OCI-LY7 (cell line): ENCODE results near the gene TMEM53. TPM values are rescaled to one million over a fixed set of nuclear protein-coding genes. Genes with fewer than 3 reads are reported as not detected.

Source experiments
- BruUV-seq: library from RNA; stranded (reverse); fragments of 400-500 nt; replicated peaks from 2 replicates; lab custom pipeline; 2021; lab: Mats Ljungman, UMichigan
- CTCF ChIA-PET: fragments of 300-600 bp; sonication (Branson Sonifier 250); formaldehyde crosslinking; loops from one replicate; lab custom pipeline; 2022; ENCODE audit warnings: antibody characterized with exemption; ENCODE audit not compliant: unreplicated experiment; lab: Charles Lee
- POLR2A ChIA-PET: fragments of 300-600 bp; sonication (Branson Sonifier 250); formaldehyde crosslinking; loops from one replicate; lab custom pipeline; 2022; ENCODE audit warnings: antibody characterized with exemption; lab: Charles Lee
- DNase-seq: peaks from one replicate; pipeline ENCODE4 v3.0.0-alpha.2; 2015; ENCODE audit warnings: low spot score
- H2AFZ ChIP-seq: fragments of 200-600 bp; sonication (generic), shearing (Covaris generic); 2 replicates; pipeline ENCODE4 v1.6.1; 2014; ENCODE audit warnings: mild to moderate bottlenecking, antibody characterized with exemption, low read length, moderate library complexity
- H3K27ac ChIP-seq: fragments of 200-600 bp; sonication (generic); 2 replicates; pipeline ENCODE4 v1.5.1; 2014; ENCODE audit warnings: mixed run types, low read depth, mild to moderate bottlenecking, moderate library complexity, low read length, inconsistent platforms; ENCODE audit not compliant: poor library complexity, severe bottlenecking
- H3K36me3 ChIP-seq: fragments of 200-600 bp; sonication (generic); 2 replicates; pipeline ENCODE4 v1.6.1; 2014; ENCODE audit warnings: mild to moderate bottlenecking, antibody characterized with exemption, low read length, moderate library complexity, mixed read lengths; ENCODE audit not compliant: insufficient read depth
- H3K4me1 ChIP-seq: fragments of 200-600 bp; sonication (generic); 2 replicates; pipeline ENCODE4 v1.5.1; 2014; ENCODE audit warnings: mild to moderate bottlenecking, low read length; ENCODE audit not compliant: insufficient read depth, poor library complexity, severe bottlenecking
- H3K4me2 ChIP-seq: fragments of 200-600 bp; sonication (generic); 2 replicates; pipeline ENCODE4 v1.6.1; 2014; ENCODE audit warnings: mild to moderate bottlenecking, low read length
- H3K4me3 ChIP-seq: fragments of 200-600 bp; sonication (generic); 2 replicates; pipeline ENCODE4 v1.5.1; 2014; ENCODE audit warnings: mild to moderate bottlenecking, low read depth, low read length; ENCODE audit not compliant: poor library complexity, severe bottlenecking
- H3K79me2 ChIP-seq: fragments of 200-600 bp; sonication (generic); 2 replicates; pipeline ENCODE4 v1.6.1; 2016; ENCODE audit warnings: low read depth, mild to moderate bottlenecking, low read length, moderate library complexity, mixed read lengths; ENCODE audit not compliant: insufficient read depth
- H3K9me2 ChIP-seq: fragments of 200-600 bp; sonication (generic); 2 replicates; pipeline ENCODE4 v1.6.1; 2016; ENCODE audit warnings: mild to moderate bottlenecking, low read length, mixed read lengths; ENCODE audit not compliant: insufficient read depth
- H3K9me3 ChIP-seq: fragments of 200-600 bp; sonication (generic); 2 replicates; pipeline ENCODE4 v1.6.1; 2014; ENCODE audit warnings: mild to moderate bottlenecking, mixed run types, low read length, mixed read lengths
- H4K20me1 ChIP-seq: fragments of 200-600 bp; sonication (generic); 2 replicates; pipeline ENCODE4 v1.6.1; 2014; ENCODE audit warnings: mild to moderate bottlenecking, antibody characterized with exemption, low read length, moderate library complexity, mixed read lengths; ENCODE audit not compliant: insufficient read depth
- EZH2phosphoT487 ChIP-seq: fragments of 200-600 bp; sonication (generic); IDR thresholded peaks from 2 replicates; pipeline ENCODE4 v1.6.1; 2018; ENCODE audit warnings: low read depth, borderline replicate concordance, mild to moderate bottlenecking, mixed run types, antibody characterized with exemption, low read length, moderate library complexity, mixed read lengths
- intact Hi-C: fragments of 100-400 bp; cut with micrococcal nuclease; formaldehyde crosslinking; loops from one replicate; pipeline ENCODE4 v1.10.0; 2022; ENCODE audit not compliant: unreplicated experiment
- total RNA-seq, 2 experiments: library from RNA; depleted of rRNA in 1 of 2; stranded (reverse); fragments of >200 nt in 1 of 2; shearing (Covaris generic) in 1 of 2; gene quantifications; 2 replicates each; pipeline ENCODE4 v1.2.3, GENCODE V29; 2014 to 2022
- TF ChIP-seq, protein P1 (sequence below): fragments of 200-600 bp; sonication (generic); conservative IDR thresholded peaks from 2 replicates; pipeline ENCODE4 v1.5.1; 2014; ENCODE audit warnings: mild to moderate bottlenecking, antibody characterized with exemption, low read length, moderate library complexity, mixed read lengths

Gene TMEM53
- total RNA-seq, 2 experiments from 2014 or later, result 6.6 to 8.1 TPM

DNA sequence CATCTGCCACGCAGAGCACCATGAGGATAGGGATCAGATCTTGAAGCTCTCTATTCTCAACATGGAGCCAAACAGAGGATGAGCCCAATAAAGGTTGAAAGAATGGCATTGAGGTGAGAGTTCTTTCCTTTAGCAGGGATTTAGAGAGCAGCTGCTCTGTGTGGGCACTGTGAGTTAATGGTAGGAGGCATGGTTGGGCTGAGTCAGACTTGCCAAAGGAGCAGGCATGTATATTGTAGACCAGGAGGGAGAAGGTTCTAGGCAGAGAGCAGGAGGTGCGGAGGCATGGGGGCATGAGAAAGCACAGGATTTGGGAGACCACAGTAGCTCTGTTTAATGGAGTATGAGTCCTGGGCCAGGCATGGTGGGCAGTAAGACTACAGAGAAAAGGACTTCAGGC, 32.0 kb downstream of the TMEM53 start:
- TF ChIP-seq, protein P1, sequence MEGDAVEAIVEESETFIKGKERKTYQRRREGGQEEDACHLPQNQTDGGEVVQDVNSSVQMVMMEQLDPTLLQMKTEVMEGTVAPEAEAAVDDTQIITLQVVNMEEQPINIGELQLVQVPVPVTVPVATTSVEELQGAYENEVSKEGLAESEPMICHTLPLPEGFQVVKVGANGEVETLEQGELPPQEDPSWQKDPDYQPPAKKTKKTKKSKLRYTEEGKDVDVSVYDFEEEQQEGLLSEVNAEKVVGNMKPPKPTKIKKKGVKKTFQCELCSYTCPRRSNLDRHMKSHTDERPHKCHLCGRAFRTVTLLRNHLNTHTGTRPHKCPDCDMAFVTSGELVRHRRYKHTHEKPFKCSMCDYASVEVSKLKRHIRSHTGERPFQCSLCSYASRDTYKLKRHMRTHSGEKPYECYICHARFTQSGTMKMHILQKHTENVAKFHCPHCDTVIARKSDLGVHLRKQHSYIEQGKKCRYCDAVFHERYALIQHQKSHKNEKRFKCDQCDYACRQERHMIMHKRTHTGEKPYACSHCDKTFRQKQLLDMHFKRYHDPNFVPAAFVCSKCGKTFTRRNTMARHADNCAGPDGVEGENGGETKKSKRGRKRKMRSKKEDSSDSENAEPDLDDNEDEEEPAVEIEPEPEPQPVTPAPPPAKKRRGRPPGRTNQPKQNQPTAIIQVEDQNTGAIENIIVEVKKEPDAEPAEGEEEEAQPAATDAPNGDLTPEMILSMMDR, result no peak
- no peak for TF ChIP-seq EZH2phosphoT487
- ChIA-PET POLR2A (interaction anchor here (0.8 kb wide), 1 partner anchor 10 kb away, joined by 3 read pairs; no protein-coding TSS in a partner anchor), CTCF (no interaction called here)
- no peak for DNase-seq
- Histone ChIP-seq H3K9me2 (no peaks in the 10 kb centered on the region), H3K4me3 (no peak overlapping the region), H3K79me2 (no peaks in the 10 kb centered on the region), H3K4me1 (no peaks in the 10 kb centered on the region), H4K20me1 (no peaks in the 10 kb centered on the region; the same call in 1 of the 2 replicates), H3K36me3 (peaks cover 98% of the 10 kb centered on the region), H2AFZ (no peak overlapping the region), H3K4me2 (no peak overlapping the region), H3K27ac (no peak overlapping the region), H3K9me3 (no peaks in the 10 kb centered on the region)
- no TSS peak for BruUV-seq
- intact Hi-C loops, result no loop called here

DNA sequence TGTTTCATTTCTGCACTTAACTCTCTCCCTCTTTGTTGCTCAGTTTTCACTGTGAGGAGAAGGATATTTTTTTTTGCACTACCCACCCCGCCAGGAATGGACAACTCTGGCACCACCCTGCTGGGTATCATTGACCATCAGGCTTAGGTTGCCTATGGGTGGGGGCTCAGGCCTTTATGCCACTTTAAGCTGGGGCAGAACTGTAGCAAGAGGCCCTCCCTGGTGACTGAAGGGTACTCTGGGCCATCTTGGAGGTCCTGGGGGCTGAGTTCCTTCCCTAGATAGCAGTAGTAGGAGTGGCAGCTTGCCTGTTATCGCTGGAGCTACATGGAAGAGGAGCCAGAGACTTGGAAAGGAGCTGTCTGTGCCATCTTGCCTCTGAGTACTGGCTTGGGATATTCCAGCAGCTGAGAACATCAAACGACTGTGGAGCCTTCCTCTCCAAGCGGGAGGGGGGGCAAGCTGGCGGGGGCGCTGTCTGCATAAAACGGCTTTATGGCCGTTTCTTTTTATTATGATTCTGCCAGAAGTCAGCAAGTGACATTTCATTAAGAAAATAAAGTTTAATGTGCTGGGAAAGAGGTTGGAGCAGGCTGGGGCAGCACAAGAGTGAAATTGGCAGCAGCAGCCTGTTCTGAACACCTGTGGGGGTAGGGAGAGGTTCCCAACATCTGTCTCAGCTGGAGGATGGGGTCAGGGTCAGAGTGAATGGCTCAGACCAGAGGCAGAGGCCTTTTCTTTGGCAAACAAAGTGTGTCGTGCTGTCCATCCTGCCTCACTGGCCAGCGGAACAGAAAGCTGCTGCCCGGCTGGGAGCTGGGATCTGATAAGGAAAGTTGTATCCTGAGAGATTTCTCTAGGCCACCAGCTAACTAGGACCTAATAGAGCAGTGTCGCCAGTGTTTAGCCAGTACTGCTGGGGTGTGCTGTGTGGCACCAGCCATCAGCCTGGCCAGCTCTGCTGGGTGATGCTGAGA, 32.9 kb downstream of the TMEM53 start:
- POLR2A ChIA-PET, result no interaction called here
- BruUV-seq, result no TSS peak
- no peaks in the 10 kb centered on the region for H3K9me3 ChIP-seq
- H3K36me3 ChIP-seq, result peaks cover 98% of the 10 kb centered on the region
- no peak overlapping the region for H3K4me2 ChIP-seq
- H3K4me1 ChIP-seq, result no peaks in the 10 kb centered on the region
- DNase-seq, result no peak
- H2AFZ ChIP-seq, result no peak overlapping the region
- H3K27ac ChIP-seq, result no peak overlapping the region
- no peak for TF ChIP-seq EZH2phosphoT487
- TF ChIP-seq, protein P1, result no peak
- no peaks in the 10 kb centered on the region for H3K79me2 ChIP-seq
- CTCF ChIA-PET, result no interaction called here
- H3K9me2 ChIP-seq, result no peaks in the 10 kb centered on the region
- H3K4me3 ChIP-seq, result no peak overlapping the region
- intact Hi-C loops, result no loop called here
- H4K20me1 ChIP-seq, result no peaks in the 10 kb centered on the region; the same call in 1 of the 2 replicates
